AG04450 (cell line): ENCODE measurements around the gene CHDH. TPM values are rescaled to one million over a fixed set of nuclear protein-coding genes. Genes with fewer than 3 reads are reported as not detected.

Experiments
- CTCF ChIA-PET: fragments of 300-600, 350-600 bp; formaldehyde crosslinking; extraction: SDS; loops from one replicate; lab custom pipeline; 2022; ENCODE audit warnings: antibody characterized with exemption, inconsistent platforms; lab: Charles Lee
- POLR2A ChIA-PET: fragments of 350-600 bp; formaldehyde crosslinking; extraction: SDS; loops from one replicate; lab custom pipeline; 2021; ENCODE audit warnings: antibody characterized with exemption, inconsistent platforms; lab: Yijun Ruan, JAX
- DNase-seq: peaks from one replicate; pipeline ENCODE4 v3.0.0-alpha.2; 2011; ENCODE audit warnings: low read depth, low spot score
- H3K27ac ChIP-seq: one replicate; pipeline ENCODE4 v1.5.1; 2012; ENCODE audit warnings: low read depth, low read length, control low read depth
- H3K27me3 ChIP-seq: one replicate; pipeline ENCODE4 v1.6.0; 2012; ENCODE audit warnings: low read length; ENCODE audit not compliant: control insufficient read depth, insufficient read depth
- H3K4me3 ChIP-seq: 2 replicates; pipeline ENCODE4 v1.5.1; 2011; ENCODE audit warnings: mild to moderate bottlenecking, low read depth, low read length, control low read depth
- H3K9me3 ChIP-seq: 2 replicates; pipeline ENCODE4 v1.5.1; 2012; ENCODE audit warnings: low read length; ENCODE audit not compliant: control insufficient read depth, insufficient read depth
- polyA plus RNA-seq: library from polyadenylated mRNA; depleted of rRNA; stranded (reverse); fragments of >200 nt; gene quantifications from 2 replicates; pipeline ENCODE4 v1.2.3, GENCODE V29; 2011
- TF ChIP-seq, protein P1 (sequence below): IDR thresholded peaks from 2 replicates; pipeline ENCODE4 v1.5.1; 2011; ENCODE audit warnings: low read depth, low read length, control low read depth, inconsistent platforms

CHDH gene
- polyA plus RNA-seq, 1 experiment = 0.01 TPM

DNA sequence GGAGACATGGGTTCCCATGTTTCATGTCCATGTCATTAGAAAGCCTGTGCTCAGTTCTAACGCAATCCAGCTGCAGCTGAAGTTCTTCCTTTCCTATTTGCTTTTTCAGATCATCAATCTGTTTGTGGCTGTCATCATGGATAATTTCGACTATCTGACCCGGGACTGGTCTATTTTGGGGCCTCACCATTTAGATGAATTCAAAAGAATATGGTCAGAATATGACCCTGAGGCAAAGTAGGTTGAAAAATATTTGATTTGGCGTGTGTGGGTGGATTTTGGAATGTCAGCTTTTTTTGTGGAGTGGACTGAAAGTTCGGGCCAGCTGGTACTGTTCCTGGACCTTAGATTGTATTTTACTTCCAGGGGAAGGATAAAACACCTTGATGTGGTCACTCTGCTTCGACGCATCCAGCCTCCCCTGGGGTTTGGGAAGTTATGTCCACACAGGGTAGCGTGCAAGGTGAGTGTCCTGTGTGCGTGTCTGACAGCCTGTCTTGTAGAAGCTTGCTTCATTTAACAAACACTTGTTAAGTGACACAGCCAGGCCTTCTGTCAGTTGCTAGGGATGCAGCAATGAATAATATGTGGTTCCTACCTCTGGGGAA lies 69.6 kb downstream of the CHDH start:
- H3K9me3 ChIP-seq = no peaks in the 10 kb centered on the region
- no peak for DNase-seq
- POLR2A ChIA-PET = no interaction called here
- H3K27me3 ChIP-seq = peaks cover 5% of the 10 kb centered on the region
- H3K27ac ChIP-seq = no peak overlapping the region
- CTCF ChIA-PET = no interaction called here
- TF ChIP-seq, protein P1, sequence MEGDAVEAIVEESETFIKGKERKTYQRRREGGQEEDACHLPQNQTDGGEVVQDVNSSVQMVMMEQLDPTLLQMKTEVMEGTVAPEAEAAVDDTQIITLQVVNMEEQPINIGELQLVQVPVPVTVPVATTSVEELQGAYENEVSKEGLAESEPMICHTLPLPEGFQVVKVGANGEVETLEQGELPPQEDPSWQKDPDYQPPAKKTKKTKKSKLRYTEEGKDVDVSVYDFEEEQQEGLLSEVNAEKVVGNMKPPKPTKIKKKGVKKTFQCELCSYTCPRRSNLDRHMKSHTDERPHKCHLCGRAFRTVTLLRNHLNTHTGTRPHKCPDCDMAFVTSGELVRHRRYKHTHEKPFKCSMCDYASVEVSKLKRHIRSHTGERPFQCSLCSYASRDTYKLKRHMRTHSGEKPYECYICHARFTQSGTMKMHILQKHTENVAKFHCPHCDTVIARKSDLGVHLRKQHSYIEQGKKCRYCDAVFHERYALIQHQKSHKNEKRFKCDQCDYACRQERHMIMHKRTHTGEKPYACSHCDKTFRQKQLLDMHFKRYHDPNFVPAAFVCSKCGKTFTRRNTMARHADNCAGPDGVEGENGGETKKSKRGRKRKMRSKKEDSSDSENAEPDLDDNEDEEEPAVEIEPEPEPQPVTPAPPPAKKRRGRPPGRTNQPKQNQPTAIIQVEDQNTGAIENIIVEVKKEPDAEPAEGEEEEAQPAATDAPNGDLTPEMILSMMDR = no peak
- no peak overlapping the region for H3K4me3 ChIP-seq

DNA sequence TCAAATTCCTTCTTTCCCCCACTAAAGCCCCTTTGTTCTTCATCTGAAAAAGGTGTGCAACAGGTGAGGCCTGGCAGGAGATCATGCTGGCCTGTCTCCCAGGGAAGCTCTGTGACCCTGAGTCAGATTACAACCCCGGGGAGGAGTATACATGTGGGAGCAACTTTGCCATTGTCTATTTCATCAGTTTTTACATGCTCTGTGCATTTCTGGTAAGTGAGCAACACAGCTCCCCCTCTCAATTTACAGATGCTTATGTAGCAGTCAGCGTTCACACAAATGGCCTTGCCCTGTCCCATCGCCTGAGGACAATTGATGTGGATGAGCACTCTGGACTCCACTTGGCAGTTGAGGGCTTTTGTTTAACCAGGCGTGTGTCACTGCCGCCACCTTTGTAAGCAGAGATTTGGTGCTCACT lies 70.4 kb downstream of the CHDH start:
- Histone ChIP-seq H3K4me3 (no peak overlapping the region), H3K27me3 (peaks cover 5% of the 10 kb centered on the region), H3K27ac (no peak overlapping the region), H3K9me3 (no peaks in the 10 kb centered on the region)
- POLR2A ChIA-PET = no interaction called here
- CTCF ChIA-PET = interaction anchor here (1.3 kb wide), 1 partner anchor 66 kb away, joined by 4 read pairs; no protein-coding TSS in a partner anchor
- TF ChIP-seq, protein P1 = no peak
- DNase-seq = no peak

DNA sequence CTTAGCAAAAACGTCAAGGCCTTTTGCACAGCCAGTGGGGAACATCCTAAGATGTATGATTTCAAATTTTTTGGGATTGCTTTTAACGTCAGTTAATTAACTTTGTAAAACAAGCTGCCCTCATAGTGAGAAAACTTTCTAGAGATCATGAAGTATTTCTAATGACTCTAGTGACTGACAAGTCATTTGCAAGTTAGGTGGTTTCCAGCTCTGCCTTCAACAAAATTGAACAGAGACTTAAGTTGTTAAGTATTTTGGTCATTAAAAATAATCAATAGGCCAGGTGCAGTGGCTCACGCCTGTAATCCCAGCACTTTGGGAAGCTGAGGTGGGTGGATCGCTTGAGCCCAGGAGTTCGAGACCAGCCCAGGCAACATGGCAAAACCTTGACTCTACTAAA lies 71.2 kb downstream of the CHDH start:
- H3K27ac ChIP-seq = no peak overlapping the region
- peaks cover 7% of the 10 kb centered on the region for H3K27me3 ChIP-seq
- DNase-seq = no peak
- no peak overlapping the region for H3K4me3 ChIP-seq
- ChIA-PET CTCF (interaction anchor here (1.3 kb wide), 1 partner anchor 65 kb away, joined by 4 read pairs; no protein-coding TSS in a partner anchor), POLR2A (no interaction called here)
- H3K9me3 ChIP-seq = no peaks in the 10 kb centered on the region
- TF ChIP-seq, protein P1 = no peak

DNA sequence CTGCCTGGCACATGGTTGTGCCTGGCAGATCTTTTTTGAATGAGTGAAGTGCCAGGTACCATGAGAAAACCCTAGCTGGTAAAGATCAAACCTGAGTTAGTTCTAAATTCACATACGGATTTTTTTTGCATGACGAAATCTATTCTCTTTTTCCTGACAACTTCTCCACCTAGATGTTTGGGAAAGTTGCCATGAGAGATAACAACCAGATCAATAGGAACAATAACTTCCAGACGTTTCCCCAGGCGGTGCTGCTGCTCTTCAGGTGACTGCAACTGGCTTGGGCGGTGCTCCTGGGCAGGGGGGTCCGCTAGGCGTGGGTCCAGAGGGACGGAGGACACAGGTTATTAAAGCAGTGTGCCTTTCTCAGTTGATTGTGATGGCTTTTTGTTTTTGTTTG lies 71.8 kb downstream of the CHDH start:
- DNase-seq = no peak
- Histone ChIP-seq H3K4me3 (no peak overlapping the region), H3K27ac (no peak overlapping the region), H3K27me3 (peaks cover 8% of the 10 kb centered on the region), H3K9me3 (no peaks in the 10 kb centered on the region)
- ChIA-PET CTCF (no interaction called here), POLR2A (no interaction called here)
- TF ChIP-seq, protein P1 = no peak

DNA sequence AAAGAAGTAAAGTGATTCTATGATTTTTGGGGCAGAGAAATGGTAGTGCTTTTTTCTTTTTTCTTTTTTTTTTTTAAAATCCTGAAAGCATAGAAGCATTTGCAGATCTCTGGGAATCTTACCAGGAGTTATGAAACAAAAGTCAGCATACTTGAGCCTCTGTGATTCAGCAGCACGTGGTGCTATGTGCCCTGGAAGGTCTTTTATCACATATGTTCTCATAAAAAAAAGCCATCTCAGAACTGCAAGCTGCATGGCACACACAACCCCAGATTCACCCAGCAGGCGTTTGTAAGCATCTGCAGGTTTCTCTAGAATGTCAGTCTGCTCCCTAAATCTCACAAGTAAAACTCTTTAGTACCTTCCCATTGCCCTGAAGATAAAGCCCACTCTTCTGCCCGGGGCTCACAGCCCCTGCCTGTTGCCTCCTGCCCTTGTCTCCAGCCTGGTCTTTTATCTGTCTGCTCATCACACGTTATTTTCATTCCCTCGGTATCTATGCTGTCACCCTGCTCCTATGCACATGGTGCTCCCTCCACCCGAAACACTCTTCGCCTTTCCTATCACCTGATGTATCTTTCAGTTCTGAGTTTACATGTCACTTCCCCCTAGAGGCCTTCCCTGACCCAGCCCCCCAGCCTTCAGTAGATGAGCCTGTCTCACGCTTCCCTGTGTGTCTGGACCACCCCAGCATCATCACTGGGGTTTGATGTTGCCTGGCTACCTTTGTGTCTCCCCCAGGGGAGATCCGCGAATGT lies 72.4 kb downstream of the CHDH start:
- Histone ChIP-seq H3K27me3 (peaks cover 13% of the 10 kb centered on the region), H3K27ac (peak overlapping the region; percentile 84), H3K9me3 (no peaks in the 10 kb centered on the region), H3K4me3 (no peak overlapping the region)
- TF ChIP-seq, protein P1 = no peak
- DNase-seq = peak; percentile 73
- POLR2A ChIA-PET = interaction anchor here (0.7 kb wide), 1 partner anchor 117 kb away, joined by 5 read pairs; no protein-coding TSS in a partner anchor
- CTCF ChIA-PET = no interaction called here
